ENCODE results near the gene WDR37. TPM values are rescaled to one million over a fixed set of nuclear protein-coding genes. Genes with fewer than 3 reads are reported as not detected.
A peak's percentile ranks its signal among the peaks of the same experiment; 100 is the strongest.
"Not testable (repeated sequence)": the region's sequence is repeated elsewhere in the genome, so short reads cannot be mapped to it uniquely, and the experiment has no call there.

Gene WDR37
- total RNA-seq, 6 experiments from 2014 or later: 5.8 to 9.7 (median 8.3) TPM

GRCh38 chr10:1064964-1065247 is 8.7 kb downstream of the WDR37 start:
- ATAC-seq: peak in 1 of 4 donors; percentile 32
- TF ChIP-seq POLR2A (IDR thresholded peaks at IDR 0.05): no peak
- Histone ChIP-seq H3K9me3 (no peaks in the 10 kb centered on the region), H3K36me3 (peaks cover 0 to 4% (median 0%) of the 10 kb centered on the region in 4 donors), H3K4me3 (no peak overlapping the region), H3K4me1 (peaks cover 0 to 4% (median 0%) of the 10 kb centered on the region in 4 donors), H3K27ac (no peak overlapping the region), H3K27me3 (no peaks in the 10 kb centered on the region)
- DNase-seq: no peak
- intact Hi-C loops (cut with DNase I): no loop called here
- 75% methylated on average over 4 of the region's 4 CpGs for WGBS (ENCODE audit: insufficient coverage, low coverage, low lambda C conversion rate, missing lambda C conversion rate)

DNA sequence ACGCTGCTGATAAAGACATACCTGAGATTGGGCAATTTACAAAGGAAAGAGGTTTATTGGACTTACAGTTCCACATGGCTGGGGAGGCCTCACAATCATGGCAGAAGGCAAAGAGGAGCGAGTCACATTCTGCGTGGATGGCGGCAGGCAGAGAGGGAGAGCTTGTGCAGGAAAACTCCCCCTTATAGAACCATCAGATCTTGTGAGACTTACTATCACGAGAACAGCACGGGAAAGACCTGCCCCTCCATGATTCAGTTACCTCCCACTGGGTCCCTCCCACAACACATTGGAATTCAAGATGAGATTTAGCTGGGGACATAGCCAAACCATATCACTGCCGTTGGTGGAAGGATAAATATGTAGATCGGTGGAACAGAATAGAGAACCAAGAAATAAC is 10.5 kb downstream of the WDR37 start:
- WGBS (ENCODE audit: insufficient coverage, low coverage, low lambda C conversion rate, missing lambda C conversion rate): 86% methylated on average over 3 of the region's 8 CpGs
- H3K27ac ChIP-seq; H3K27me3 ChIP-seq; H3K36me3 ChIP-seq; ATAC-seq; H3K9me3 ChIP-seq; H3K4me1 ChIP-seq; H3K4me3 ChIP-seq; DNase-seq; intact Hi-C loops (cut with DNase I): not testable (repeated sequence)

GRCh38 chr10:1068380-1069361 is 12.5 kb downstream of the WDR37 start:
- Histone ChIP-seq H3K27ac (no peak overlapping the region), H3K36me3 (peaks cover 0 to 13% (median 3%) of the 10 kb centered on the region in 4 donors), H3K9me3 (no peaks in the 10 kb centered on the region), H3K4me3 (no peak overlapping the region), H3K4me1 (peaks cover 0 to 4% (median 0%) of the 10 kb centered on the region in 4 donors), H3K27me3 (no peaks in the 10 kb centered on the region)
- no peak for TF ChIP-seq POLR2A (IDR thresholded peaks at IDR 0.05)
- TF ChIP-seq, protein P1, sequence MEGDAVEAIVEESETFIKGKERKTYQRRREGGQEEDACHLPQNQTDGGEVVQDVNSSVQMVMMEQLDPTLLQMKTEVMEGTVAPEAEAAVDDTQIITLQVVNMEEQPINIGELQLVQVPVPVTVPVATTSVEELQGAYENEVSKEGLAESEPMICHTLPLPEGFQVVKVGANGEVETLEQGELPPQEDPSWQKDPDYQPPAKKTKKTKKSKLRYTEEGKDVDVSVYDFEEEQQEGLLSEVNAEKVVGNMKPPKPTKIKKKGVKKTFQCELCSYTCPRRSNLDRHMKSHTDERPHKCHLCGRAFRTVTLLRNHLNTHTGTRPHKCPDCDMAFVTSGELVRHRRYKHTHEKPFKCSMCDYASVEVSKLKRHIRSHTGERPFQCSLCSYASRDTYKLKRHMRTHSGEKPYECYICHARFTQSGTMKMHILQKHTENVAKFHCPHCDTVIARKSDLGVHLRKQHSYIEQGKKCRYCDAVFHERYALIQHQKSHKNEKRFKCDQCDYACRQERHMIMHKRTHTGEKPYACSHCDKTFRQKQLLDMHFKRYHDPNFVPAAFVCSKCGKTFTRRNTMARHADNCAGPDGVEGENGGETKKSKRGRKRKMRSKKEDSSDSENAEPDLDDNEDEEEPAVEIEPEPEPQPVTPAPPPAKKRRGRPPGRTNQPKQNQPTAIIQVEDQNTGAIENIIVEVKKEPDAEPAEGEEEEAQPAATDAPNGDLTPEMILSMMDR (IDR thresholded peaks at IDR 0.05): no peak
- WGBS (ENCODE audit: insufficient coverage, low coverage, low lambda C conversion rate, missing lambda C conversion rate): 56% methylated on average over 5 of the region's 10 CpGs
- no peak for DNase-seq
- peak in 3 of 4 donors; percentile 42 to 56 (median 50) for ATAC-seq
- intact Hi-C loops (cut with DNase I): no loop called here

DNA sequence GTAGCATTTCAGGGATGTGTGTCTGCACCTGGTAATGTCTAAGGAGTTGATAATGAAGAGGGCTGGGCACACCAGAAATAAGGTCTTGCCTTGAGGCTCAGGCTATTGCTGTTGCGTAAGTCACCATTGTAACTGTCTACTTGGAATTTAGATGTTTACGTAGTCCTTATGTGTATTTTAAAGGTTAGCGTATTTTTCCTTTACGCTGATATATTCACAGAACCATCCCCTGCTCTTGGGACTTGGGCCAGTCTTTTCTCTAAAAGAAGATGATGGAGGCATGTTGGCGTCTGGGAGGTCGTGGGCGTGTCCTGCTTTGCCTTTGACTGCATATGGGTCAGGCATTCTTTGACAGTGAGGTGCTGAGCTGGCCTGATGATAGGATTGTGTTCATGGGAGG is 14.7 kb downstream of the WDR37 start:
- intact Hi-C loops (cut with DNase I): no loop called here
- Histone ChIP-seq H3K27ac (no peak overlapping the region), H3K4me3 (no peak overlapping the region), H3K9me3 (no peaks in the 10 kb centered on the region), H3K27me3 (no peaks in the 10 kb centered on the region), H3K4me1 (peaks cover 0 to 4% (median 0%) of the 10 kb centered on the region in 4 donors), H3K36me3 (peaks cover 0 to 15% (median 7%) of the 10 kb centered on the region in 4 donors)
- WGBS (ENCODE audit: insufficient coverage, low coverage, low lambda C conversion rate, missing lambda C conversion rate): 92% methylated on average over 6 of the region's 7 CpGs
- TF ChIP-seq, protein P1 (IDR thresholded peaks at IDR 0.05): no peak
- no peak for TF ChIP-seq POLR2A (IDR thresholded peaks at IDR 0.05)
- ATAC-seq: no peak
- DNase-seq: no peak

- Histone ChIP-seq H3K4me3 (no peak overlapping the region), H3K36me3 (peaks cover 0 to 33% (median 9%) of the 10 kb centered on the region in 4 donors), H3K27me3 (no peaks in the 10 kb centered on the region), H3K27ac (no peak overlapping the region), H3K4me1 (no peaks in the 10 kb centered on the region), H3K9me3 (no peaks in the 10 kb centered on the region)
- WGBS (ENCODE audit: insufficient coverage, low coverage, low lambda C conversion rate, missing lambda C conversion rate): 91% methylated on average over 15 of the region's 24 CpGs
- DNase-seq (no peak), ATAC-seq (peak in 1 of 4 donors; percentile 26)
- intact Hi-C loops (cut with DNase I): no loop called here
- TF ChIP-seq, protein P1 (IDR thresholded peaks at IDR 0.05): no peak
- no peak for TF ChIP-seq POLR2A (IDR thresholded peaks at IDR 0.05)
Observed at GRCh38 chr10:1074052-1074747, 18.0 kb downstream of the WDR37 start.

All from right lobe of liver (tissue), 6 donors.